HG03442 (cell line): ENCODE measurements around the gene STARD3.
"Not testable (repeated sequence)": the region's sequence is repeated elsewhere in the genome, so short reads cannot be mapped to it uniquely, and the experiment has no call there.

Source experiments
- ATAC-seq: cut with Tn5 transposase; IDR thresholded peaks from one replicate; pipeline ENCODE4 v1.9.1; 2021; ENCODE audit warnings: mild to moderate bottlenecking, moderate library complexity; ENCODE audit not compliant: unreplicated experiment

Gene STARD3

GRCh38 chr17:39687101-39687545 lies 50.2 kb downstream of the STARD3 start:
- no peak for ATAC-seq

GRCh38 chr17:39687546-39688474 lies 50.9 kb downstream of the STARD3 start, which contains the start of gene PGAP3:
PGAP3 (minus strand) TSS chr17:39688057; CDS start chr17:39688014, 43 bp downstream.
- ATAC-seq, result peak; percentile 88

- ATAC-seq, result no peak
Observed at GRCh38 chr17:39688475-39688835, 51.5 kb downstream of the STARD3 start.

- ATAC-seq, result no peak
Observed at GRCh38 chr17:39688945-39689344, 52.0 kb downstream of the STARD3 start.

GRCh38 chr17:39694593-39694992 lies 57.6 kb downstream of the STARD3 start:
- no peak for ATAC-seq

GRCh38 chr17:39695089-39695474 lies 58.1 kb downstream of the STARD3 start:
- no peak for ATAC-seq

- ATAC-seq, result no peak
Observed at GRCh38 chr17:39696731-39697130, 59.8 kb downstream of the STARD3 start.

- ATAC-seq, result no peak
Observed at GRCh38 chr17:39697961-39698360, 61.0 kb downstream of the STARD3 start.

- ATAC-seq, result not testable (repeated sequence)
Observed at GRCh38 chr17:39699157-39699817, 62.3 kb downstream of the STARD3 start.

- ATAC-seq, result no peak
Observed at GRCh38 chr17:39699818-39700147, 62.8 kb downstream of the STARD3 start, which contains the start of gene ERBB2. ERBB2 (plus strand) TSS chr17:39700064; CDS start chr17:39700239, 175 bp downstream.

- ATAC-seq, result no peak
Observed at GRCh38 chr17:39700148-39700987, 63.4 kb downstream of the STARD3 start.

- ATAC-seq, result no peak
Observed at GRCh38 chr17:39701012-39701783, 64.3 kb downstream of the STARD3 start.

- ATAC-seq, result no peak
Observed at GRCh38 chr17:39701784-39702422, 65.0 kb downstream of the STARD3 start.

GRCh38 chr17:39702901-39703893 lies 66.3 kb downstream of the STARD3 start:
- no peak for ATAC-seq

GRCh38 chr17:39703913-39704312 lies 67.0 kb downstream of the STARD3 start:
- ATAC-seq, result no peak

GRCh38 chr17:39704821-39705551 lies 68.0 kb downstream of the STARD3 start:
- no peak for ATAC-seq

GRCh38 chr17:39705786-39706348 lies 68.9 kb downstream of the STARD3 start:
- no peak for ATAC-seq

- ATAC-seq, result no peak
Observed at GRCh38 chr17:39706383-39706782, 69.4 kb downstream of the STARD3 start.
